Amygdala (tissue), 56 donors: ENCODE measurements around the gene ZNHIT1.
A peak's percentile ranks its signal among the peaks of the same experiment; 100 is the strongest.

Experiments used
- DNase-seq, 56 donors: peaks; one replicate each; lab custom pipeline; 2025; lab: John Stamatoyannopoulos, UW

ZNHIT1 gene

GRCh38 chr7:101217388-101218235 is at the start of gene ZNHIT1, which contains the start of gene PLOD3:
Gene ZNHIT1, plus strand, starts transcription at chr7:101218165. Its CDS starts 31 bp downstream, at chr7:101218196.
Gene PLOD3, minus strand, starts transcription at chr7:101217581. Its CDS starts 307 bp downstream, at chr7:101217274.
- DNase-seq = peak; percentile 60 to 97 (median 88)

- DNase-seq = no peak
Measured at GRCh38 chr7:101168412-101169049, 49.4 kb upstream of the ZNHIT1 start.

GRCh38 chr7:101169110-101169837 is 48.7 kb upstream of the ZNHIT1 start:
- DNase-seq = no peak

- DNase-seq = peak in 38 of 56 donors; percentile 5 to 74 (median 38)
Measured at GRCh38 chr7:101169838-101170551, 48.0 kb upstream of the ZNHIT1 start.

- DNase-seq = no peak
Measured at GRCh38 chr7:101170617-101171441, 47.1 kb upstream of the ZNHIT1 start.

- no peak for DNase-seq
Measured at GRCh38 chr7:101171442-101171837, 46.5 kb upstream of the ZNHIT1 start.

- DNase-seq = no peak
Measured at GRCh38 chr7:101172005-101172853, 45.7 kb upstream of the ZNHIT1 start.

GRCh38 chr7:101172854-101173751 is 44.9 kb upstream of the ZNHIT1 start:
- DNase-seq = peak in 3 of 56 donors; percentile 25 to 43 (median 35)

- DNase-seq = no peak
Measured at GRCh38 chr7:101173752-101174244, 44.2 kb upstream of the ZNHIT1 start.

GRCh38 chr7:101174322-101174854 is 43.6 kb upstream of the ZNHIT1 start:
- no peak for DNase-seq

- no peak for DNase-seq
Measured at GRCh38 chr7:101175664-101176063, 42.3 kb upstream of the ZNHIT1 start.

GRCh38 chr7:101177644-101178043 is 40.3 kb upstream of the ZNHIT1 start:
- DNase-seq = no peak

- no peak for DNase-seq
Measured at GRCh38 chr7:101179117-101179516, 38.8 kb upstream of the ZNHIT1 start.

GRCh38 chr7:101179713-101180112 is 38.3 kb upstream of the ZNHIT1 start:
- no peak for DNase-seq

- no peak for DNase-seq
Measured at GRCh38 chr7:101180130-101180755, 37.7 kb upstream of the ZNHIT1 start, which contains the start of gene NAT16. Gene NAT16, minus strand, starts transcription at chr7:101180293. Its CDS starts 5,486 bp downstream, at chr7:101174807.

- DNase-seq = peak in 3 of 56 donors; percentile 6 to 20 (median 8)
Measured at GRCh38 chr7:101185258-101185839, 32.6 kb upstream of the ZNHIT1 start.
